ENCODE measurements around the gene XPNPEP2. TPM values are rescaled to one million over a fixed set of nuclear protein-coding genes. Genes with fewer than 3 reads are reported as not detected.

XPNPEP2 gene
- total RNA-seq (ENCODE audit: unreplicated experiment) = 1.7 TPM
- long read RNA-seq = 0 reads

GRCh38 chrX:129738466-129739308, at the start of gene XPNPEP2:
Gene XPNPEP2, plus strand, starts transcription at chrX:129738979. Its CDS starts 235 bp downstream, at chrX:129739214.
- Mint-ChIP-seq H3K27me3 (ENCODE audit: unreplicated experiment) (peaks cover 3% of the 10 kb centered on the region), H3K36me3 (ENCODE audit: low read depth, unreplicated experiment) (peaks cover 3% of the 10 kb centered on the region), H3K9me3 (ENCODE audit: unreplicated experiment) (no peaks in the 10 kb centered on the region), H3K4me3 (ENCODE audit: unreplicated experiment) (no peak within 1 kb of the TSS), H3K27ac (ENCODE audit: unreplicated experiment) (no peak within 1 kb of the TSS), H3K4me1 (ENCODE audit: unreplicated experiment) (peaks cover 8% of the 10 kb centered on the region)
- no peak for DNase-seq (ENCODE audit: low spot score)
- TF ChIP-seq CTCF (IDR thresholded peaks at IDR 0.05; ENCODE audit: unreplicated experiment) = no peak

- Mint-ChIP-seq H3K27ac (ENCODE audit: unreplicated experiment) (no peak overlapping the region), H3K4me3 (ENCODE audit: unreplicated experiment) (no peak overlapping the region), H3K27me3 (ENCODE audit: unreplicated experiment) (no peaks in the 10 kb centered on the region), H3K36me3 (ENCODE audit: low read depth, unreplicated experiment) (no peaks in the 10 kb centered on the region), H3K9me3 (ENCODE audit: unreplicated experiment) (no peaks in the 10 kb centered on the region), H3K4me1 (ENCODE audit: unreplicated experiment) (no peaks in the 10 kb centered on the region)
- no peak for DNase-seq (ENCODE audit: low spot score)
- no peak for TF ChIP-seq CTCF (IDR thresholded peaks at IDR 0.05; ENCODE audit: unreplicated experiment)
Observed at GRCh38 chrX:129689796-129690195, 49.0 kb upstream of the XPNPEP2 start.

GRCh38 chrX:129690435-129690834, 48.3 kb upstream of the XPNPEP2 start:
- H3K4me1 Mint-ChIP-seq (ENCODE audit: unreplicated experiment) = no peaks in the 10 kb centered on the region
- no peaks in the 10 kb centered on the region for H3K36me3 Mint-ChIP-seq (ENCODE audit: low read depth, unreplicated experiment)
- H3K27me3 Mint-ChIP-seq (ENCODE audit: unreplicated experiment) = no peaks in the 10 kb centered on the region
- no peak overlapping the region for H3K27ac Mint-ChIP-seq (ENCODE audit: unreplicated experiment)
- no peaks in the 10 kb centered on the region for H3K9me3 Mint-ChIP-seq (ENCODE audit: unreplicated experiment)
- H3K4me3 Mint-ChIP-seq (ENCODE audit: unreplicated experiment) = no peak overlapping the region
- no peak for DNase-seq (ENCODE audit: low spot score)
- no peak for TF ChIP-seq CTCF (IDR thresholded peaks at IDR 0.05; ENCODE audit: unreplicated experiment)

- no peak for TF ChIP-seq CTCF (IDR thresholded peaks at IDR 0.05; ENCODE audit: unreplicated experiment)
- Mint-ChIP-seq H3K9me3 (ENCODE audit: unreplicated experiment) (no peaks in the 10 kb centered on the region), H3K27ac (ENCODE audit: unreplicated experiment) (no peak overlapping the region), H3K4me1 (ENCODE audit: unreplicated experiment) (no peaks in the 10 kb centered on the region), H3K4me3 (ENCODE audit: unreplicated experiment) (no peak overlapping the region), H3K36me3 (ENCODE audit: low read depth, unreplicated experiment) (no peaks in the 10 kb centered on the region), H3K27me3 (ENCODE audit: unreplicated experiment) (no peaks in the 10 kb centered on the region)
- no peak for DNase-seq (ENCODE audit: low spot score)
Observed at GRCh38 chrX:129693354-129693753, 45.4 kb upstream of the XPNPEP2 start.

- Mint-ChIP-seq H3K27me3 (ENCODE audit: unreplicated experiment) (peaks cover 1% of the 10 kb centered on the region), H3K4me3 (ENCODE audit: unreplicated experiment) (no peak overlapping the region), H3K9me3 (ENCODE audit: unreplicated experiment) (no peaks in the 10 kb centered on the region), H3K27ac (ENCODE audit: unreplicated experiment) (no peak overlapping the region), H3K4me1 (ENCODE audit: unreplicated experiment) (no peaks in the 10 kb centered on the region), H3K36me3 (ENCODE audit: low read depth, unreplicated experiment) (no peaks in the 10 kb centered on the region)
- TF ChIP-seq CTCF (IDR thresholded peaks at IDR 0.05; ENCODE audit: unreplicated experiment) = no peak
- DNase-seq (ENCODE audit: low spot score) = no peak
Observed at GRCh38 chrX:129694805-129695204, 44.0 kb upstream of the XPNPEP2 start.

Measured in endothelial cell (in vitro differentiated cells).